ENCODE data around the gene GPR132. TPM values are rescaled to one million over a fixed set of nuclear protein-coding genes. Genes with fewer than 3 reads are reported as not detected.

GPR132 gene
- total and polyA plus RNA-seq, 2 of the 13 experiments (the other 11 are each of a cell fraction or from before 2014, with no cell fraction given): not detected

DNA sequence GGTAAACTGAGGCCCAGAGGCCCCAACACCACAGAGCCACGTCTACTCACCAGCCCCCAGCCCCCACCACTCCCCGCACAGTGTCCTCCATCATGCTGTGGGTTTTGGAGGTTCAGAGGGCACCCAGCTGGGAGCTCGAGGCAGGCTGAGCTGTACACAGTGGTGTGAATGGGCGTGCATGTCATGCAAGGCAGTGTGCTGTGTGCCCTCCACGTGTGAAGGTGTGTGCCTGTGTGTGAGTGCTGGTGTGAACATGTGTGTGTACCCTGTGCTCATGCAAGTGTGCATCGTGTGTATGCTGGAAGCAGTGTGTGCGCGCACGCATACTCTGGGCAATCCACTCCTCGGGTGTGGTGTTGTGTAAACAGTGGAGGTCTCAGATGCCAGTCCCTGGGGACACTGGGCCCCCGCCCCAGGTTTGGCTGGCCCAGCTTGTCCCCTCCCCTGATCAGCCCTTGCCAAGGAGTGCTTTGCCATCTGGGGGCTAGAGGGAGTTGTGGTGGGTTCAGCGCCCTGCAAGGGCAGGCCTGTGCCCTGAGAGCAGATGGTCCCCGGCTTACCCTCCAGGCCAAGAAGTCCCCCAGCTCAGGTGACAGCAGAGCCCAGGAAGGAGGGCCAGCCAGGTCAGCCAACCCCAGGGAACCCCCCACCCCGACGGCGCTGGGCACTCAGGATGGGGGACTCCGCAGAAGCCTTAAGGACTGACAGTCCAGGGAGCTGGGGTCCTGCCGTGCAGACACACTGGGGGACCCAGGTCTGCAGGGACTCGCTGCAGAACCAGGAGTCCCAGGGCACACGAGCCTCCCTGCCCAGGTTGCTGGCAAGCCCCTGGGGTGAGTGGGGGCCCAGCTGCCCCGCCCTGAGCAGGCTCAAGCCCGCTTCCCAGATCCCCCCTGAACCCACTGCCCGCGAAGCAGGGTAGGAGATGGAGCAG is 23.8 kb upstream of the GPR132 start:
- Histone ChIP-seq H3K9me3 (ENCODE audit: low read length) (no peaks in the 10 kb centered on the region), H3K27me3 (ENCODE audit: control insufficient read depth in 1 of 2, insufficient read depth in 2 of 2, low read length in 2 of 2) (peaks cover 10 to 42% of the 10 kb centered on the region in 2 experiments; a peak in 4 of 5 replicates), H3K79me2 (ENCODE audit: insufficient read depth, low read length) (no peaks in the 10 kb centered on the region), H3K36me3 (replicated peaks in 1 of 2; ENCODE audit: control insufficient read depth in 1 of 2, insufficient read depth in 2 of 2, low read length in 2 of 2) (no peaks in the 10 kb centered on the region), H3K4me2 (ENCODE audit: low read depth, low read length) (no peak overlapping the region), H4K20me1 (ENCODE audit: insufficient read depth, low read length) (peaks cover 5% of the 10 kb centered on the region; the same call in 1 of the 2 replicates), H2AFZ (ENCODE audit: low read length) (no peak overlapping the region), H3K27ac (ENCODE audit: extremely low read length, insufficient read depth, low read length) (no peak overlapping the region), H3K9ac (ENCODE audit: insufficient read depth, low read depth, low read length) (no peak overlapping the region), H3K4me3 (replicated peaks in 1 of 3; ENCODE audit: insufficient read depth in 1 of 3, low read depth in 2 of 3, low read length in 3 of 3) (no peak overlapping the region), H3K4me1 (ENCODE audit: insufficient read depth, low read length) (peaks cover 54% of the 10 kb centered on the region)
- WGBS (ENCODE audit: low lambda C conversion rate): 22% methylated on average over 6 of the region's 24 CpGs
- no peak for DNase-seq (ENCODE audit: low spot score)
- BruUV-seq (replicated peaks): no TSS peak
- no peak for FAIRE-seq
- TF ChIP-seq, protein P1, sequence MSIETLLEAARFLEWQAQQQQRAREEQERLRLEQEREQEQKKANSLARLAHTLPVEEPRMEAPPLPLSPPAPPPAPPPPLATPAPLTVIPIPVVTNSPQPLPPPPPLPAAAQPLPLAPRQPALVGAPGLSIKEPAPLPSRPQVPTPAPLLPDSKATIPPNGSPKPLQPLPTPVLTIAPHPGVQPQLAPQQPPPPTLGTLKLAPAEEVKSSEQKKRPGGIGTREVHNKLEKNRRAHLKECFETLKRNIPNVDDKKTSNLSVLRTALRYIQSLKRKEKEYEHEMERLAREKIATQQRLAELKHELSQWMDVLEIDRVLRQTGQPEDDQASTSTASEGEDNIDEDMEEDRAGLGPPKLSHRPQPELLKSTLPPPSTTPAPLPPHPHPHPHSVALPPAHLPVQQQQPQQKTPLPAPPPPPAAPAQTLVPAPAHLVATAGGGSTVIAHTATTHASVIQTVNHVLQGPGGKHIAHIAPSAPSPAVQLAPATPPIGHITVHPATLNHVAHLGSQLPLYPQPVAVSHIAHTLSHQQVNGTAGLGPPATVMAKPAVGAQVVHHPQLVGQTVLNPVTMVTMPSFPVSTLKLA (IDR thresholded peaks at IDR 0.05): peak; percentile 86
- TF ChIP-seq, protein P2, sequence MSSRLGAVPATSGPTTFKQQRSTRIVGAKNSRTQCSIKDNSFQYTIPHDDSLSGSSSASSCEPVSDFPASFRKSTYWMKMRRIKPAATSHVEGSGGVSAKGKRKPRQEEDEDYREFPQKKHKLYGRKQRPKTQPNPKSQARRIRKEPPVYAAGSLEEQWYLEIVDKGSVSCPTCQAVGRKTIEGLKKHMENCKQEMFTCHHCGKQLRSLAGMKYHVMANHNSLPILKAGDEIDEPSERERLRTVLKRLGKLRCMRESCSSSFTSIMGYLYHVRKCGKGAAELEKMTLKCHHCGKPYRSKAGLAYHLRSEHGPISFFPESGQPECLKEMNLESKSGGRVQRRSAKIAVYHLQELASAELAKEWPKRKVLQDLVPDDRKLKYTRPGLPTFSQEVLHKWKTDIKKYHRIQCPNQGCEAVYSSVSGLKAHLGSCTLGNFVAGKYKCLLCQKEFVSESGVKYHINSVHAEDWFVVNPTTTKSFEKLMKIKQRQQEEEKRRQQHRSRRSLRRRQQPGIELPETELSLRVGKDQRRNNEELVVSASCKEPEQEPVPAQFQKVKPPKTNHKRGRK (CRISPR knock-in tag; IDR thresholded peaks at IDR 0.05): no peak
- ChIA-PET POLR2A (no interaction called here), CTCF (ENCODE audit: low intra/inter-chr PET ratio, low total read pairs) (no interaction called here)
- intact Hi-C loops (cut with micrococcal nuclease; ENCODE audit: unreplicated experiment): no loop called here
- no peak for ATAC-seq
- in situ Hi-C loops (cut with HindIII; ENCODE audit: extremely low pct_ligation_motif_present, low pct_unique_long_range_greater_than_20kb): no loop called here

All from HepG2 (cell line).